HEK293 (cell line): ENCODE data around the gene THUMPD1.

ENCODE experiments used
- CTCF ChIA-PET: fragments of 350-600 bp; formaldehyde crosslinking; extraction: SDS; loops from one replicate; lab custom pipeline; 2021; ENCODE audit warnings: antibody characterized with exemption; lab: Yijun Ruan, JAX
- POLR2A ChIA-PET: fragments of 300-600 bp; formaldehyde crosslinking; extraction: SDS; loops from one replicate; lab custom pipeline; 2020; ENCODE audit warnings: antibody characterized with exemption, inconsistent platforms; lab: Yijun Ruan, JAX
- H3K27ac ChIP-seq: fragments of 200-500 bp; sonication (Bioruptor generic); 2 replicates; pipeline ENCODE4 v1.5.1; 2014; ENCODE audit warnings: low read depth, low read length, control low read depth, inconsistent platforms; ENCODE audit errors: extremely low read depth
- H3K36me3 ChIP-seq, 2 experiments: fragments of 200-500 bp in 1 of 2; sonication (Bioruptor generic) in 1 of 2; 1 replicate in 1 of 2; 2 replicates in 1 of 2; pipeline ENCODE4 v1.5.1; 2014 to 2017; ENCODE audit warnings: inconsistent platforms in 2 of 2, low read length in 2 of 2; ENCODE audit not compliant: control insufficient read depth in 2 of 2, insufficient read depth in 1 of 2
- H3K4me1 ChIP-seq: fragments of 200-500 bp; sonication (Bioruptor generic); 2 replicates; pipeline ENCODE4 v1.5.1; 2014; ENCODE audit warnings: mild to moderate bottlenecking, low read length, inconsistent platforms; ENCODE audit not compliant: control insufficient read depth, insufficient read depth
- H3K4me3 ChIP-seq: 2 replicates; pipeline ENCODE4 v1.5.1; 2011; ENCODE audit warnings: low read depth, mild to moderate bottlenecking, control low read depth, low read length, moderate library complexity
- H3K9me3 ChIP-seq: fragments of 200-500 bp; sonication (Bioruptor generic); 2 replicates; pipeline ENCODE4 v1.5.1; 2014; ENCODE audit warnings: low read depth, low read length, inconsistent platforms; ENCODE audit not compliant: control insufficient read depth, insufficient read depth
- FEZF1 ChIP-seq: fragments of 450-650 bp; formaldehyde crosslinking; IDR thresholded peaks from 2 replicates; pipeline ENCODE4 v1.5.1; 2016; ENCODE audit warnings: missing biosample characterization, missing genetic modification characterization
- SCRT2 ChIP-seq: fragments of 450-650 bp; formaldehyde crosslinking; IDR thresholded peaks from 2 replicates; pipeline ENCODE4 v1.5.1; 2016; ENCODE audit warnings: missing biosample characterization, missing genetic modification characterization
- SP2 ChIP-seq: fragments of 450-650 bp; formaldehyde crosslinking; IDR thresholded peaks from 2 replicates; pipeline ENCODE4 v1.5.1; 2016; ENCODE audit warnings: missing biosample characterization, missing genetic modification characterization
- SP7 ChIP-seq: fragments of 450-650 bp; formaldehyde crosslinking; IDR thresholded peaks from 2 replicates; pipeline ENCODE4 v1.5.1; 2016; ENCODE audit warnings: missing biosample characterization, missing genetic modification characterization
- ZFP69B ChIP-seq: fragments of 450-650 bp; formaldehyde crosslinking; IDR thresholded peaks from 2 replicates; pipeline ENCODE4 v1.5.1; 2016; ENCODE audit warnings: missing biosample characterization, missing genetic modification characterization
- ZNF548 ChIP-seq: fragments of 450-650 bp; formaldehyde crosslinking; IDR thresholded peaks from 2 replicates; pipeline ENCODE4 v1.5.1; 2016; ENCODE audit warnings: missing biosample characterization, missing genetic modification characterization
- TF ChIP-seq, protein P1 (sequence below): fragments of 450-650 bp; formaldehyde crosslinking; IDR thresholded peaks from 2 replicates; pipeline ENCODE4 v1.5.1; 2016; ENCODE audit warnings: missing biosample characterization, missing genetic modification characterization, borderline replicate concordance
- TF ChIP-seq, protein P2 (sequence below): fragments of 450-650 bp; formaldehyde crosslinking; IDR thresholded peaks from 2 replicates; pipeline ENCODE4 v1.5.1; 2016; ENCODE audit warnings: missing biosample characterization, missing genetic modification characterization
- TF ChIP-seq, protein P3 (sequence below): fragments of 450-650 bp; formaldehyde crosslinking; IDR thresholded peaks from 2 replicates; pipeline ENCODE4 v1.5.1; 2016; ENCODE audit warnings: missing biosample characterization, missing genetic modification characterization
- TF ChIP-seq, protein P4 (sequence below): fragments of 450-650 bp; formaldehyde crosslinking; IDR thresholded peaks from 2 replicates; pipeline ENCODE4 v1.5.1; 2016; ENCODE audit warnings: missing biosample characterization, missing genetic modification characterization, low read depth
- TF ChIP-seq, protein P5 (sequence below): fragments of 450-650 bp; formaldehyde crosslinking; IDR thresholded peaks from 2 replicates; pipeline ENCODE4 v1.5.1; 2016; ENCODE audit warnings: missing biosample characterization, missing genetic modification characterization

The THUMPD1 gene

DNA sequence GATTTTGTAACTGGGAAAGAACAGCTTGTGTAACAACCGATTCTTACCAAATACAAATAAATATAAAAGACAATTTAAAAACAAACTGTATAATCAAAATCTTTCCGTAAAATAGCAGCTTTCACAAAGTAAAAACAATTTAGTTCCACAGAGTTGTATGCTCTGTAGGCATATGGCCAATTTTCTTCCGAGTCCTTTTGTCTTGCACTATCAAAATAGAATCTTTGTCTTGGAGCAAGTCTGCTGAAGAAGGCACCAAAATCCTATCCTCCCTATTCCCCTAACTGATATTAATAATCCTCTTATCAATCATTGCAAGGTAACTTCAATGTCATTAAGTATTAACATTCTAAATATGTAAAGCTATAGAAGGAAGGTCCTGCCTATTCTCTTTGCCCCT, 7.6 kb downstream of the THUMPD1 start (continued):
- TF ChIP-seq, protein P1, sequence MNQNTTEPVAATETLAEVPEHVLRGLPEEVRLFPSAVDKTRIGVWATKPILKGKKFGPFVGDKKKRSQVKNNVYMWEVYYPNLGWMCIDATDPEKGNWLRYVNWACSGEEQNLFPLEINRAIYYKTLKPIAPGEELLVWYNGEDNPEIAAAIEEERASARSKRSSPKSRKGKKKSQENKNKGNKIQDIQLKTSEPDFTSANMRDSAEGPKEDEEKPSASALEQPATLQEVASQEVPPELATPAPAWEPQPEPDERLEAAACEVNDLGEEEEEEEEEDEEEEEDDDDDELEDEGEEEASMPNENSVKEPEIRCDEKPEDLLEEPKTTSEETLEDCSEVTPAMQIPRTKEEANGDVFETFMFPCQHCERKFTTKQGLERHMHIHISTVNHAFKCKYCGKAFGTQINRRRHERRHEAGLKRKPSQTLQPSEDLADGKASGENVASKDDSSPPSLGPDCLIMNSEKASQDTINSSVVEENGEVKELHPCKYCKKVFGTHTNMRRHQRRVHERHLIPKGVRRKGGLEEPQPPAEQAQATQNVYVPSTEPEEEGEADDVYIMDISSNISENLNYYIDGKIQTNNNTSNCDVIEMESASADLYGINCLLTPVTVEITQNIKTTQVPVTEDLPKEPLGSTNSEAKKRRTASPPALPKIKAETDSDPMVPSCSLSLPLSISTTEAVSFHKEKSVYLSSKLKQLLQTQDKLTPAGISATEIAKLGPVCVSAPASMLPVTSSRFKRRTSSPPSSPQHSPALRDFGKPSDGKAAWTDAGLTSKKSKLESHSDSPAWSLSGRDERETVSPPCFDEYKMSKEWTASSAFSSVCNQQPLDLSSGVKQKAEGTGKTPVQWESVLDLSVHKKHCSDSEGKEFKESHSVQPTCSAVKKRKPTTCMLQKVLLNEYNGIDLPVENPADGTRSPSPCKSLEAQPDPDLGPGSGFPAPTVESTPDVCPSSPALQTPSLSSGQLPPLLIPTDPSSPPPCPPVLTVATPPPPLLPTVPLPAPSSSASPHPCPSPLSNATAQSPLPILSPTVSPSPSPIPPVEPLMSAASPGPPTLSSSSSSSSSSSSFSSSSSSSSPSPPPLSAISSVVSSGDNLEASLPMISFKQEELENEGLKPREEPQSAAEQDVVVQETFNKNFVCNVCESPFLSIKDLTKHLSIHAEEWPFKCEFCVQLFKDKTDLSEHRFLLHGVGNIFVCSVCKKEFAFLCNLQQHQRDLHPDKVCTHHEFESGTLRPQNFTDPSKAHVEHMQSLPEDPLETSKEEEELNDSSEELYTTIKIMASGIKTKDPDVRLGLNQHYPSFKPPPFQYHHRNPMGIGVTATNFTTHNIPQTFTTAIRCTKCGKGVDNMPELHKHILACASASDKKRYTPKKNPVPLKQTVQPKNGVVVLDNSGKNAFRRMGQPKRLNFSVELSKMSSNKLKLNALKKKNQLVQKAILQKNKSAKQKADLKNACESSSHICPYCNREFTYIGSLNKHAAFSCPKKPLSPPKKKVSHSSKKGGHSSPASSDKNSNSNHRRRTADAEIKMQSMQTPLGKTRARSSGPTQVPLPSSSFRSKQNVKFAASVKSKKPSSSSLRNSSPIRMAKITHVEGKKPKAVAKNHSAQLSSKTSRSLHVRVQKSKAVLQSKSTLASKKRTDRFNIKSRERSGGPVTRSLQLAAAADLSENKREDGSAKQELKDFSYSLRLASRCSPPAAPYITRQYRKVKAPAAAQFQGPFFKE (tag by site-specific recombination) = no peak
- TF ChIP-seq, protein P2, sequence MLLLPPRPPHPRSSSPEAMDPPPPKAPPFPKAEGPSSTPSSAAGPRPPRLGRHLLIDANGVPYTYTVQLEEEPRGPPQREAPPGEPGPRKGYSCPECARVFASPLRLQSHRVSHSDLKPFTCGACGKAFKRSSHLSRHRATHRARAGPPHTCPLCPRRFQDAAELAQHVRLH (tag by site-specific recombination) = no peak

DNA sequence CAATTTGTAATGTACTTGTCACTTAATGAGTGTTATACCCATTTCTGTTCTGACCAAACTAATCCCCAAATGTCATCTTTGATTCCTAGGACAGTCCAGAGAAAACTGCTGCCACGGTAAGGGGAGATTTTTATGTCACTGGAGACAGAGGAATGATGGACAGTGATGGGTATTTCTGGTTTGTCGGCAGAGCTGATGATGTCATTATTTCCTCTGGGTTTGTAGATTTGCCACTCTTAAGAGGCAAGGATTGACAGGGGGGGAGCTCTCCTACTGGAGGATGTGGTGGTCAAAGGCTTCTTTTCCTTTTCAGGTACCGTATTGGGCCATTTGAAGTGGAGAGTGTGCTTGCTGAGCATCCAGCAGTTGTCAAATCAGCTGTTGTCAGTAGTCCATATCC, 12.5 kb downstream of the THUMPD1 start:
- TF ChIP-seq SP2 (tag by site-specific recombination) (no peak), ZNF548 (tag by site-specific recombination) (no peak), ZFP69B (tag by site-specific recombination) (no peak), SP7 (tag by site-specific recombination) (no peak), SCRT2 (tag by site-specific recombination) (no peak)
- TF ChIP-seq, protein P3, sequence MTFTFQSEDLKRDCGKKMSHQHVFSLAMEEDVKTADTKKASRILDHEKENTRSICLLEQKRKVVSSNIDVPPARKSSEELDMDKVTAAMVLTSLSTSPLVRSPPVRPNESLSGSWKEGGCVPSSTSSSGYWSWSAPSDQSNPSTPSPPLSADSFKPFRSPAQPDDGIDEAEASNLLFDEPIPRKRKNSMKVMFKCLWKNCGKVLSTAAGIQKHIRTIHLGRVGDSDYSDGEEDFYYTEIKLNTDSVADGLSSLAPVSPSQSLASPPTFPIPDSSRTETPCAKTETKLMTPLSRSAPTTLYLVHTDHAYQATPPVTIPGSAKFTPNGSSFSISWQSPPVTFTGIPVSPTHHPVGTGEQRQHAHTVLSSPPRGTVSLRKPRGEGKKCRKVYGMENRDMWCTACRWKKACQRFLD (tag by site-specific recombination) = no peak
- TF ChIP-seq, protein P4, sequence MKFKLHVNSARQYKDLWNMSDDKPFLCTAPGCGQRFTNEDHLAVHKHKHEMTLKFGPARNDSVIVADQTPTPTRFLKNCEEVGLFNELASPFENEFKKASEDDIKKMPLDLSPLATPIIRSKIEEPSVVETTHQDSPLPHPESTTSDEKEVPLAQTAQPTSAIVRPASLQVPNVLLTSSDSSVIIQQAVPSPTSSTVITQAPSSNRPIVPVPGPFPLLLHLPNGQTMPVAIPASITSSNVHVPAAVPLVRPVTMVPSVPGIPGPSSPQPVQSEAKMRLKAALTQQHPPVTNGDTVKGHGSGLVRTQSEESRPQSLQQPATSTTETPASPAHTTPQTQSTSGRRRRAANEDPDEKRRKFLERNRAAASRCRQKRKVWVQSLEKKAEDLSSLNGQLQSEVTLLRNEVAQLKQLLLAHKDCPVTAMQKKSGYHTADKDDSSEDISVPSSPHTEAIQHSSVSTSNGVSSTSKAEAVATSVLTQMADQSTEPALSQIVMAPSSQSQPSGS = 0 out of 2 replicates have a peak, but pooled peaks have one; percentile 66

DNA sequence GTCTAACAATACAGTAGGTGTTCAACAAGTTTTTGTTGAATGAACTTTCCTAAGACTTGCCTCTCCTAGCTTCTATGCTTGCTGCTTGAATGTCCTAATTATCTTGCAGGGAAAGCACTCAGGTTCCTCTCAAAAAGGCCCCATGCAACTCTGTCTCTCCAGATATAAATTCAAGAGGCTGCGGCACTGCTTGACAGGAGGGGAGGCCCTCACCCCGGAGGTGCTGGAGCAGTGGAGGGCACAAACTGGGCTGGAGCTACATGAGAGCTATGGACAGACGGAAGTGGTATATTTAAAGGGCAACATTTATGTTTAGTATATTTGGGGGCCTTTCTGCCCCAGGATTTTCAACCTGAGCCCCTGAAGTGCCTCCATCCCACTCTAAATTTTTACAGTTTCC, 14.4 kb downstream of the THUMPD1 start:
- H3K4me1 ChIP-seq = no peaks in the 10 kb centered on the region
- no peak overlapping the region for H3K27ac ChIP-seq
- TF ChIP-seq FEZF1 = no peak
- TF ChIP-seq SCRT2 (tag by site-specific recombination) = peak; percentile 34; the same call in 1 of the 2 replicates
- TF ChIP-seq, protein P5, sequence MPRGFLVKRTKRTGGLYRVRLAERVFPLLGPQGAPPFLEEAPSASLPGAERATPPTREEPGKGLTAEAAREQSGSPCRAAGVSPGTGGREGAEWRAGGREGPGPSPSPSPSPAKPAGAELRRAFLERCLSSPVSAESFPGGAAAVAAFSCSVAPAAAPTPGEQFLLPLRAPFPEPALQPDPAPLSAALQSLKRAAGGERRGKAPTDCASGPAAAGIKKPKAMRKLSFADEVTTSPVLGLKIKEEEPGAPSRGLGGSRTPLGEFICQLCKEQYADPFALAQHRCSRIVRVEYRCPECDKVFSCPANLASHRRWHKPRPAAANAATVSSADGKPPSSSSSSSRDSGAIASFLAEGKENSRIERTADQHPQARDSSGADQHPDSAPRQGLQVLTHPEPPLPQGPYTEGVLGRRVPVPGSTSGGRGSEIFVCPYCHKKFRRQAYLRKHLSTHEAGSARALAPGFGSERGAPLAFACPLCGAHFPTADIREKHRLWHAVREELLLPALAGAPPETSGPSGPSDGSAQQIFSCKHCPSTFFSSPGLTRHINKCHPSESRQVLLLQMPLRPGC = no peak
- POLR2A ChIA-PET = no interaction called here
- no peaks in the 10 kb centered on the region for H3K9me3 ChIP-seq
- CTCF ChIA-PET = interaction anchor here (1.2 kb wide), 1 partner anchor 18 kb away, joined by 3 read pairs; no protein-coding TSS in a partner anchor
- no peak overlapping the region for H3K4me3 ChIP-seq
- no peaks in the 10 kb centered on the region for H3K36me3 ChIP-seq

More for the DNA sequence above, 12.5 kb downstream of the THUMPD1 start:
- ChIA-PET POLR2A (no interaction called here), CTCF (interaction anchor here (0.5 kb wide), 1 partner anchor 1380 kb away, joined by 3 read pairs; no protein-coding TSS in a partner anchor)
- no peak overlapping the region for H3K27ac ChIP-seq
- H3K36me3 ChIP-seq = peaks cover 0 to under 1% of the 10 kb centered on the region in 2 experiments; a peak in 1 of 3 replicates
- H3K4me3 ChIP-seq = no peak overlapping the region
- H3K9me3 ChIP-seq = no peaks in the 10 kb centered on the region
- no peaks in the 10 kb centered on the region for H3K4me1 ChIP-seq
